Type B pancreatic cell (in vitro differentiated cells): ENCODE data around the gene NR6A1. TPM values are rescaled to one million over a fixed set of nuclear protein-coding genes. Genes with fewer than 3 reads are reported as not detected.

Source experiments
- DNase-seq: peaks from one replicate; pipeline ENCODE4 v3.0.0; 2021; ENCODE audit warnings: mixed read lengths; ENCODE audit not compliant: unreplicated experiment; ENCODE audit errors: extremely low spot score
- H3K27ac Mint-ChIP-seq: 2 replicates; pipeline ENCODE4 v1.8.0; 2021; ENCODE audit warnings: mild to moderate bottlenecking, mixed read lengths
- H3K27me3 Mint-ChIP-seq: 2 replicates; pipeline ENCODE4 v1.8.0; 2021; ENCODE audit warnings: mixed read lengths
- H3K36me3 Mint-ChIP-seq: 2 replicates; pipeline ENCODE4 v1.8.0; 2021; ENCODE audit warnings: mixed read lengths
- H3K4me1 Mint-ChIP-seq: one replicate; pipeline ENCODE4 v1.8.0; 2021; ENCODE audit warnings: mixed read lengths; ENCODE audit not compliant: unreplicated experiment
- H3K4me3 Mint-ChIP-seq: 2 replicates; pipeline ENCODE4 v1.8.0; 2021; ENCODE audit warnings: mild to moderate bottlenecking, mixed read lengths
- H3K9me3 Mint-ChIP-seq: 2 replicates; pipeline ENCODE4 v1.8.0; 2021; ENCODE audit warnings: mixed read lengths
- CTCF ChIP-seq: fragments of 200-600 bp; sonication (generic); conservative IDR thresholded peaks from 2 replicates; pipeline ENCODE4 v1.5.0; 2021; ENCODE audit warnings: antibody characterized with exemption, mild to moderate bottlenecking
- total RNA-seq: library from RNA; stranded (reverse); gene quantifications from 2 replicates; pipeline ENCODE4 v1.2.1, GENCODE V29; 2021; ENCODE audit warnings: low replicate concordance

The NR6A1 gene
- total RNA-seq, 1 donor from 2014 or later, result 10.0 TPM

GRCh38 chr9:124654431-124654830 is 116.7 kb downstream of the NR6A1 start:
- Mint-ChIP-seq H3K27me3 (no peaks in the 10 kb centered on the region), H3K4me1 (peaks cover 15% of the 10 kb centered on the region), H3K4me3 (no peak overlapping the region), H3K27ac (no peak overlapping the region), H3K36me3 (no peaks in the 10 kb centered on the region), H3K9me3 (no peaks in the 10 kb centered on the region)
- TF ChIP-seq CTCF, result no peak
- DNase-seq, result no peak

GRCh38 chr9:124652615-124653393 is 118.3 kb downstream of the NR6A1 start:
- no peak for DNase-seq
- H3K27me3 Mint-ChIP-seq, result no peaks in the 10 kb centered on the region
- no peak for TF ChIP-seq CTCF
- H3K4me3 Mint-ChIP-seq, result no peak overlapping the region
- H3K36me3 Mint-ChIP-seq, result no peaks in the 10 kb centered on the region
- H3K27ac Mint-ChIP-seq, result peak overlapping the region; percentile 54
- no peaks in the 10 kb centered on the region for H3K9me3 Mint-ChIP-seq
- H3K4me1 Mint-ChIP-seq, result peaks cover 13% of the 10 kb centered on the region

- no peak for DNase-seq
- no peaks in the 10 kb centered on the region for H3K27me3 Mint-ChIP-seq
- no peaks in the 10 kb centered on the region for H3K9me3 Mint-ChIP-seq
- peaks cover 7% of the 10 kb centered on the region for H3K4me1 Mint-ChIP-seq
- no peak for TF ChIP-seq CTCF
- H3K4me3 Mint-ChIP-seq, result no peak overlapping the region
- H3K27ac Mint-ChIP-seq, result peak overlapping the region; percentile 54
- H3K36me3 Mint-ChIP-seq, result no peaks in the 10 kb centered on the region
Measured at GRCh38 chr9:124652203-124652602, 118.9 kb downstream of the NR6A1 start.

DNA sequence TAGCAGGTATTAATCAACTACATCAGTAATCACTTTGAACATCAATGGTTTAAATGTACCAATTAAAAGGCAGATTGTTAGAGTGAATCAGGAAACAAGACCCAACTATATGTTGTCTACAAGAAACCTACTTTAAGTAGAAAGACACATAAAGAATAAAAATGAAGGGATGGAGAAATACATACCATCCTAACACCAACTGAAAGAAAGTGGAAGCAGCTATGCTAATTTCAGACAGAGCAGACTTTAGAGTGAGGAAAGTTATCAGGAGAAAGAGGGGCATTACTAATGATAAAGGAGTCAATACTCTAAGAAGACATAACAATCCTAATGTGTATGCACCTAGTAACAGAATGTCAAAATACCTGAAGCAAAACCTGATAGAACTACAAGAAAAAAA is 125.8 kb downstream of the NR6A1 start:
- Mint-ChIP-seq H3K4me3 (no peak overlapping the region), H3K36me3 (no peaks in the 10 kb centered on the region), H3K4me1 (no peaks in the 10 kb centered on the region), H3K9me3 (no peaks in the 10 kb centered on the region), H3K27ac (no peak overlapping the region), H3K27me3 (no peaks in the 10 kb centered on the region)
- DNase-seq, result no peak
- TF ChIP-seq CTCF, result no peak

GRCh38 chr9:124639637-124640036 is 131.5 kb downstream of the NR6A1 start:
- no peak for DNase-seq
- no peaks in the 10 kb centered on the region for H3K9me3 Mint-ChIP-seq
- H3K27ac Mint-ChIP-seq, result no peak overlapping the region
- H3K4me1 Mint-ChIP-seq, result no peaks in the 10 kb centered on the region
- TF ChIP-seq CTCF, result no peak
- no peaks in the 10 kb centered on the region for H3K27me3 Mint-ChIP-seq
- no peak overlapping the region for H3K4me3 Mint-ChIP-seq
- no peaks in the 10 kb centered on the region for H3K36me3 Mint-ChIP-seq

GRCh38 chr9:124635285-124635684 is 135.8 kb downstream of the NR6A1 start:
- Mint-ChIP-seq H3K27me3 (no peaks in the 10 kb centered on the region), H3K4me1 (peaks cover 4% of the 10 kb centered on the region), H3K4me3 (no peak overlapping the region), H3K9me3 (no peaks in the 10 kb centered on the region), H3K36me3 (no peaks in the 10 kb centered on the region), H3K27ac (no peak overlapping the region)
- DNase-seq, result no peak
- TF ChIP-seq CTCF, result no peak
